Mesodermal cell (in vitro differentiated cells): ENCODE data around the gene ASH1L. TPM values are rescaled to one million over a fixed set of nuclear protein-coding genes. Genes with fewer than 3 reads are reported as not detected.
"Not testable (repeated sequence)": the region's sequence is repeated elsewhere in the genome, so short reads cannot be mapped to it uniquely, and the experiment has no call there.

ENCODE experiments used
- H3K27ac ChIP-seq: 2 replicates; pipeline ENCODE4 v1.7.0; 2013; ENCODE audit warnings: mild to moderate bottlenecking, low read depth, low read length, moderate library complexity; ENCODE audit not compliant: severe bottlenecking
- H3K36me3 ChIP-seq: 2 replicates; pipeline ENCODE4 v1.7.1; 2013; ENCODE audit warnings: mild to moderate bottlenecking, low read length, moderate library complexity; ENCODE audit not compliant: control insufficient read depth, insufficient read depth
- H3K4me1 ChIP-seq: one replicate; pipeline ENCODE4 v1.7.1; 2013; ENCODE audit warnings: mild to moderate bottlenecking, low read length; ENCODE audit not compliant: insufficient read depth, control insufficient read depth, poor library complexity, severe bottlenecking
- H3K4me3 ChIP-seq: 2 replicates; pipeline ENCODE4 v1.7.0; 2013; ENCODE audit warnings: low read length, control low read depth, mild to moderate bottlenecking; ENCODE audit not compliant: insufficient read depth, poor library complexity, severe bottlenecking; ENCODE audit errors: extremely low read depth
- H3K9me3 ChIP-seq: 2 replicates; pipeline ENCODE4 v1.7.1; 2013; ENCODE audit warnings: mild to moderate bottlenecking, low read length, moderate library complexity; ENCODE audit not compliant: control insufficient read depth
- WGBS, 2 experiments: methylation state at CpG; one replicate each; pipeline ENCODE4 v1.1.5; 2013; ENCODE audit warnings: missing lambda C conversion rate in 2 of 2; ENCODE audit not compliant: insufficient coverage in 2 of 2; 5-methylcytosine and 5-hydroxymethylcytosine counted together
- polyA plus RNA-seq, 2 experiments: library from polyadenylated mRNA; stranded (reverse); fragments of 50-300 nt; gene quantifications; one replicate each; pipeline ENCODE4 v1.2.3, GENCODE V29; 2013

The ASH1L gene, protein sequence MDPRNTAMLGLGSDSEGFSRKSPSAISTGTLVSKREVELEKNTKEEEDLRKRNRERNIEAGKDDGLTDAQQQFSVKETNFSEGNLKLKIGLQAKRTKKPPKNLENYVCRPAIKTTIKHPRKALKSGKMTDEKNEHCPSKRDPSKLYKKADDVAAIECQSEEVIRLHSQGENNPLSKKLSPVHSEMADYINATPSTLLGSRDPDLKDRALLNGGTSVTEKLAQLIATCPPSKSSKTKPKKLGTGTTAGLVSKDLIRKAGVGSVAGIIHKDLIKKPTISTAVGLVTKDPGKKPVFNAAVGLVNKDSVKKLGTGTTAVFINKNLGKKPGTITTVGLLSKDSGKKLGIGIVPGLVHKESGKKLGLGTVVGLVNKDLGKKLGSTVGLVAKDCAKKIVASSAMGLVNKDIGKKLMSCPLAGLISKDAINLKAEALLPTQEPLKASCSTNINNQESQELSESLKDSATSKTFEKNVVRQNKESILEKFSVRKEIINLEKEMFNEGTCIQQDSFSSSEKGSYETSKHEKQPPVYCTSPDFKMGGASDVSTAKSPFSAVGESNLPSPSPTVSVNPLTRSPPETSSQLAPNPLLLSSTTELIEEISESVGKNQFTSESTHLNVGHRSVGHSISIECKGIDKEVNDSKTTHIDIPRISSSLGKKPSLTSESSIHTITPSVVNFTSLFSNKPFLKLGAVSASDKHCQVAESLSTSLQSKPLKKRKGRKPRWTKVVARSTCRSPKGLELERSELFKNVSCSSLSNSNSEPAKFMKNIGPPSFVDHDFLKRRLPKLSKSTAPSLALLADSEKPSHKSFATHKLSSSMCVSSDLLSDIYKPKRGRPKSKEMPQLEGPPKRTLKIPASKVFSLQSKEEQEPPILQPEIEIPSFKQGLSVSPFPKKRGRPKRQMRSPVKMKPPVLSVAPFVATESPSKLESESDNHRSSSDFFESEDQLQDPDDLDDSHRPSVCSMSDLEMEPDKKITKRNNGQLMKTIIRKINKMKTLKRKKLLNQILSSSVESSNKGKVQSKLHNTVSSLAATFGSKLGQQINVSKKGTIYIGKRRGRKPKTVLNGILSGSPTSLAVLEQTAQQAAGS (N-terminal part only)
- 10.3 TPM for polyA plus RNA-seq (2013, experiment 1 of 2)
- polyA plus RNA-seq (2013, experiment 2 of 2), result 8.3 TPM

DNA sequence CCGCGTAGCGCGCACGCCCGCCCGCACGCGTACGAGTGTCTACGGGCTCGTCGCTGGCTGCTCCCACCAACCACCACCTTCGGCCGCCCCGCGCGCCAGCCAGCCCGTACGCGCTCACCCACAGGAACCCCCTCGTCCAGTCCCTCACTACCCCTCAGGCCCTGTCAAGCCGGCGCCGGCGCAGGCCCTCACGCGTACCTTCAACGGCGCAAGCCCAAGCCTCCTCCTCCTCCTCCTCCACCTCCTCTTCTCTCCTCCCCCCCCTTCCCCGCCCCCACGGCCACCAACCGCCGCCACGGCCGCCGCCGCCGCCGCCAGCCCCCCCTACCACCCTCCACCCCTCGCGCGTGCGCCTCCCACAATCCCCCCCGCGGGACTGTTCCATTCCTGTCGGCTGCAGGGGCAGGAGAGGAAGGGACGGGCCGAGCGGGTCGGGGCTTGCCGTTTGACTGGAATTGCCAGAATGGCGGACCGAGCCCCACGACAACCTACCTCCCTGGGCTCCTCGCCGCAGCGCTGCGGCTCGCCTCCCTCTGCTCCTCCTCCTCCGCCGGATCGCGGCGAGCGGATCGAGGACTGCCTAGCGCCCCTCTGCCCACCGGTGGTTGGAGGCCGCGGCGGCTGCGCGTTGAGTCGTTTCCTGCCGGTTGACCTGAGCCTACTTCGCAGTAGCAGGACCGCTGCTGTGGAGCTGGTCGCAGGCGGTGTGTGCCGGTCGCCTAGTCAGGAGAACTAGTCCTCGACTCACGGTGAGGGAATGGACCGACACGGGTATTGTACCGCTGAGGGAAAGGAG lies at the start of gene ASH1L:
Gene ASH1L, minus strand, starts transcription at position 223 of the 796 bp plus-strand sequence. CDS start 41,284 bp downstream, outside the sequence.
- Histone ChIP-seq H3K36me3 (peaks cover 31% of the 10 kb centered on the region), H3K4me3 (peak within 1 kb of the TSS; percentile 76), H3K9me3 (no peaks in the 10 kb centered on the region), H3K27ac (peak within 1 kb of the TSS; percentile 99), H3K4me1 (no peaks in the 10 kb centered on the region)
- WGBS, 2 experiments, result 0% methylated on average over 27 to 54 of the region's 87 CpGs

DNA sequence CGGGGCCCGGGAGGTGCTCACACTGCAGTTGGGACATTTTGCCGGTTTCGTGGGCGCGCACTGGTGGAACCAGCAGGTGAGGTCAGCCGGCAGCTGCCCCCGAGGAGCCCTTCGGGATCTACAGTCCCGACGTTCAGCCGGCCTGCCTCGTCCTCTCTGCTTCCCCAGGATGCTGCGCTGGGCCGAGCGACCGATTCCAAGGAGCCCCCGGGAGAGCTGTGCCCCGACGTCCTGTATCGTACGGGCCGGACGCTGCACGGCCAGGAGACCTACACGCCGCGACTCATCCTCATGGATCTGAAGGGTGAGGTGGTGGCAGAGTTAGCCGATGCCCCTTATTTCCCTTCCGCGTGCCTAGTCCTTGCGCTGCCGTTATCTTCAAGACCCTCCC lies 47.6 kb upstream of the ASH1L start:
- not testable (repeated sequence) for H3K27ac ChIP-seq, H3K4me1 ChIP-seq, H3K9me3 ChIP-seq
- WGBS, 2 experiments, result no CpG with 5 or more reads among the region's 33 CpGs
- H3K36me3 ChIP-seq, result peaks cover 22% of the 10 kb centered on the region
- peak overlapping the region; percentile 49 for H3K4me3 ChIP-seq

DNA sequence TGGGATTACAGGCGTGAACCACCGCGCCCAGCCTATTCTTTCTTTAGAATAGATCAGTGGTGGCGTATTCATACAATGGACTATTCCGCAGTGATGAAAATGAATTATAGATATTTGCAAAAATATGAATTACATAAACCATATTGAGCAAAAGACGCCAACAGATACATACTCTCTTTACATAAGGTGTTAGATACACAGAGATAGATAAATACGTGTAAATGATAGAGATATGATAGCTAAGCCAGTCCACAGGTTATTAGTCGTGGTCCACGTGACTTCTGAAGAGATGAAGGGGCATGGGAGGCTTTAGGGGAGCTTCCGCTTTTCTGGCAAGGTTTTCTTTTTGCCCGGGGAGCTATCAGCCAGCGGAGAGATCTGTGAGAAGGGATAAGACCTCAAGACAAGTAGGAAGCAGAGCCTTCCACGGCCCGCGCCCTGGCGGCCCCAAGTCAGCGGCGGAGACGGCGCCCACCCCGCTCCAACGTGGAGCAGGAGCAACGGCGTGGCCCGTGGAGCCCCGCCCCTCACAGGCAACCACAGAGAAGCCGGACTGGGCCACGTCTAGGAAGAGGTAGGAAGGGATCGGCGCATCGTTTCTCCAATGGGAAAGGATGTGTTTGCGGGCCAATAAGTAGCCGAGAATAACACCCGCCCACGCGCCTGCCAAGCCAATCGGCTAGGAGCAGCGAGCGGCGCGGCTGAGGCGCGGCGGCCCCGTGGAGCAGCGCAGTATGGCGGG lies 47.1 kb upstream of the ASH1L start, which contains the start of gene MSTO1:
Gene MSTO1, plus strand, starts transcription at position 704 of the 742 bp plus-strand sequence. Its CDS starts 31 bp downstream, at position 735.
- Histone ChIP-seq H3K9me3 (no peaks in the 10 kb centered on the region), H3K4me1 (no peaks in the 10 kb centered on the region), H3K27ac (peak within 1 kb of the TSS; percentile 88), H3K4me3 (peak within 1 kb of the TSS; percentile 49), H3K36me3 (peaks cover 17% of the 10 kb centered on the region)
- 0 to 9% methylated on average over 23 to 27 of the region's 47 CpGs for WGBS, 2 experiments

DNA sequence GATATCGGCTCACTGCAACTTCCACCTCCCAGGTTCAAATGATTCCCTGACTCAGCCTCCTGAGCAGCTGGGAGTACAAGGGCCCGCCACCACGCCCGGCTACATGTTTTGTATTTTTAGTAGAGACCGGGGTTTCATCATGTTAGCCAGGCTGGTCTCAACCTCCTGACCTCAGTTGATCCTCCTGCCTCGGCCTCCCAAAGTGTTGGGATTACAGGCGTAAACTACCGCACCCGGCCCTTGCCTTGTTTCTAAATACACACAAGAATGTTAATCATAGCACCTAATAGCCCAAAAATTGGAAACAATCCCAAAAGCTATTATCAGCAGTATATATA lies 46.3 kb upstream of the ASH1L start:
- WGBS, 2 experiments, result 93 to 98% methylated on average over 5 to 8 of the region's 9 CpGs
- Histone ChIP-seq H3K27ac (no peak overlapping the region), H3K4me3 (no peak overlapping the region), H3K4me1 (no peaks in the 10 kb centered on the region), H3K9me3 (no peaks in the 10 kb centered on the region), H3K36me3 (peaks cover 15% of the 10 kb centered on the region)

DNA sequence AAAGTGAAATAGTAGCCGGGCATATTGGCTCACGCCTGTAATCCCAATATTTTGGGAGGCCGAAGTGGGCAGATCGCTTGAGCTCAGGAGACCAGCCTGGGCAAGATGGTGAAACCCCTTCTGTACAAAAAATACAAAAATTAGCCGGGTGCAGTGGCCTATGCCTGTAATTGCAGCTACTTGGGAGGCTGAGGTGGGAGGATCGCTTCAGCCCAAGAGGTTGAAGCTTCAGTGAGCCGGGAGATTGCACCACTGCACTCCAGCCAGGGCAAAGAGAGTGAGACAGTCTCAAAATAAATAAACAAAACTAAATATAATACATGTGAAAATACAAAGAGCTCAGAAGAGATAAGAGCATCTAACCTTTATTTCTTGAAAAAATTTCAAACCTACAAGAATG lies 45.1 kb upstream of the ASH1L start:
- H3K27ac ChIP-seq, result no peak overlapping the region
- no peaks in the 10 kb centered on the region for H3K9me3 ChIP-seq
- 89 to 91% methylated on average over 4 to 6 of the region's 7 CpGs for WGBS, 2 experiments
- H3K36me3 ChIP-seq, result peaks cover 8% of the 10 kb centered on the region
- no peaks in the 10 kb centered on the region for H3K4me1 ChIP-seq
- H3K4me3 ChIP-seq, result no peak overlapping the region

DNA sequence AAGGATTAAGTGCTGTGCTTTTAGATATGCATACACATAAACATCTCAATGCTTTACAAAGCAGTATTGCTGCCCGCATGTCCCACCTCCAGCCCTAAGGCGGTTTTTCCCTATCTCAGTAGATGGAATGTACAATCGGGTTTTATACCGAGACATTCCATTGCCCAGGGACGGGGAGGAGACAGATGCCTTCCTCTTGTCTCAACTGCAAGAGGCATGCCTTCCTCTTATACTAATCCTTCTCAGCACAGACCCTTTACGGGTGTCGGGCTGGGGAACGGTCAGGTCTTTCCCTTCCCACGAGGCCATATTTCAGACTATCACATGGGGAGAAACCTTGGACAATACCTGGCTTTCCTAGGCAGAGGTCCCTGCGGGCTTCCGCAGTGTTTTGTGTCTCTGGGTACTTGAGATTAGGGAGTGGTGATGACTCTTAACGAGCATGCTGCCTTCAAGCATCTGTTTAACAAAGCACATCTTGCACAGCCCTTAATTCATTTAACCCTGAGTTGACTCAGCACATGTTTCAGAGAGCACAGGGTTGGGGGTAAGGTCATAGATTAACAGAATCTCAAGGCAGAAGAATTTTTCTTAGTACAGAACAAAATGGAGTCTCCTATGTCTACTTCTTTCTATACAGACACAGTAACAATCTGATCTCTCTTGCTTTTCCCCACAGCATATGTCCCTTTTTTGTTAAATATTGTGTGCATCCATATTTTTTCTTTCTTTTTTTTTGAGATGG lies 37.4 kb upstream of the ASH1L start:
- H3K4me1 ChIP-seq, H3K9me3 ChIP-seq, H3K36me3 ChIP-seq, H3K27ac ChIP-seq, H3K4me3 ChIP-seq: not testable (repeated sequence)
- 30 to 72% methylated on average over 2 to 3 of the region's 12 CpGs for WGBS, 2 experiments

DNA sequence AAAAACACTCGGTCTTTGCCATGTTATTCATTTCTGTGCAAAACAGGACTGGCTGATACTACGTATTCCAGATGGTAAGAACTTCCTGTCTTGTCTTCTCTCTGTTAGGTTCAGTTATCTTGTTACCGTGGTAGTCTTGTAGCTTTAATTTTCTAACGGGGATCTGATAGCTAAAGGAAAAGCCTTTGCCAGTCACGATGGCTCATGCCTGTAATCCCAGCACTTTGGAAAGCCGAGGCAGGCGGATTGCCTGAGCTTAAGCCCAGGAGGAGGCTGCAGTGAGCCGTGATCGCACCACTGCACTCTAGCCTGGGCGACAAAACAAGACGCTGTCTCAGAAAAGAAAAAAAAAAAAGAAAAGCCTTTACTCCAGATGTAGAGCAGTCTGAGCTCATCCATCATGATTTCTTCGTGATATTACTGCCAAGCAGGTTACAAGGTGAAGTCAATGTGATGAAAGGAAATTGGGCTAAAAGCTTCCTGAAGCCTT lies 36.3 kb upstream of the ASH1L start:
- Histone ChIP-seq H3K9me3 (no peaks in the 10 kb centered on the region), H3K27ac (peak overlapping the region; percentile 79), H3K36me3 (no peaks in the 10 kb centered on the region), H3K4me3 (no peak overlapping the region), H3K4me1 (peaks cover 5% of the 10 kb centered on the region)
- WGBS, 2 experiments, result 28 to 54% methylated on average over 9 to 10 of the region's 12 CpGs

DNA sequence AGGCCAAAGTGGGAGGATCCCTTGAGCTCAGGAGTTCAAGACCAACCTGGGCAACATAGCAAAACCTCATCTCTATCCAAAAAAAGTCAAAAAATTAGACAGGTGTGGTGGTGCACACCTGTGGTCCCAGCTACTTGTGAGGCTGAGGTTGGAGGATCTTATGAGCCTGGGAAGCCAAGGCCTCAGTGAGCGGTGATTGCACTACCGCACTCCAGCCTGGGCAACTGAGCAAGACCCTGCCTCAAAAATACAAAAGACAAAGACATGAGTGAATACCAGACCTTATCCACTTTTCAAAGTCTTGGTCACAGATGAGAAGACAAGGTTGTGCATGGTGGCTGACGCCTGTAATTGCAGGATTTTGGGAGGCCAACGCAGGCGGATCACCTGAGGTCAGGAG lies 34.3 kb upstream of the ASH1L start:
- WGBS, 2 experiments, result 92 to 95% methylated on average over 3 to 5 of the region's 5 CpGs
- peaks cover 5% of the 10 kb centered on the region for H3K4me1 ChIP-seq

DNA sequence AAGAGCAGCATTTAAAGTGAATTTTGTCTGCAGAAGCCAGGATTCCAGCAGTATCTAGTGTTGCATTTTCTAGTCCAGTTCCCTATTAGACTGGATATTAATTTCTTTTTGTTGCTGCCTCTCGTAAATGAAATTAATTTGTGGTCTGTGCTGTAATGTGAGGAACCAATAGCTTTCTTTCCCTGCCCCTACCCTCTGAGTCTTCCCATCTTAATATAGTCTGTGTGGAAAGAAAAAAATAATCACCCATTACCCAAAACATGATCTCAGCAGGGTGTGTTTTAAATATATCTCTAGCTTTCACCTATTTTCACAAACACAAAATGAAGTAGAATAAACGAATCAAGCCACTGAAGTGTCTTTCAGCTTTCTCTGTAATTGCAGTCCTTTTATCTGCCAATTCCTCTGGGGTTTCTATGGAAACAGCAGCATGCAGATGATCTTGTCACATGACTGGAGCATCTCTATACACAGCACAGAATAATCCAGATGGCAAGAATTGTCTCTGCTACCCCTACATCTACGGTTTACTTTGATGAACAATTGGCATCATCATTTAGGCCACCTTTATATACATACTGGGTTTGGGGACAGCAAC lies 33.4 kb upstream of the ASH1L start:
- WGBS, 2 experiments, result 85 to 87% methylated on average over 2 of the region's 3 CpGs
- not testable (repeated sequence) for H3K27ac ChIP-seq, H3K4me1 ChIP-seq, H3K36me3 ChIP-seq, H3K4me3 ChIP-seq, H3K9me3 ChIP-seq

More for the DNA sequence above, 34.3 kb upstream of the ASH1L start:
- no peaks in the 10 kb centered on the region for H3K36me3 ChIP-seq
- no peak overlapping the region for H3K4me3 ChIP-seq
- H3K27ac ChIP-seq, result no peak overlapping the region
- H3K9me3 ChIP-seq, result no peaks in the 10 kb centered on the region
